ENCODE data around the gene KCNG4.
"Not testable (repeated sequence)": the region's sequence is repeated elsewhere in the genome, so short reads cannot be mapped to it uniquely, and the experiment has no call there.

DNA sequence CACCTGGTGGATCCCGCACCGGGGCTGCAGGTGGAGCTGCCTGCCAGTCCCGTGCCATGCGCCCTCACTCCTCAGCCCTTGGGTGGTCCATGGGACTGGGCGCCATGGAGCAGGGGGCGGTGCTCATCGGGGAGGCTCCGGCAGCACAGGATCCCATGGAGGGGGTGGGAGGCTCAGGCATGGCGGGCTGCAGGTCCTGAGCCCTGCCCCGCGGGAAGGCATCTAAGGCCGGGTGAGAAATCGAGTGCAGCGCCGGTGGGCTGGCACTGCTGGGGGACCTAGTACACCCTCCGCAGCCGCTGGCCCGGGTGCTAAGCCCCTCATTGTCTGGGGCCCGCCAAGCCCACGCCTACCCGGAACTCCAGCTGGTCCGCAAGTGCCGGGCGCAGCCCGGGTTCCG lies 35.3 kb downstream of the KCNG4 start:
- not testable (repeated sequence) for TF ChIP-seq EZH2 (IDR thresholded peaks at IDR 0.05; ENCODE audit: low read depth, unreplicated experiment); POLR2AphosphoS5 (IDR thresholded peaks at IDR 0.05; ENCODE audit: low read depth); CREB1 (CRISPR knock-in tag; IDR thresholded peaks at IDR 0.05; ENCODE audit: low read depth); JUNB (IDR thresholded peaks at IDR 0.05; ENCODE audit: unreplicated experiment); NANOG (IDR thresholded peaks at IDR 0.05; ENCODE audit: borderline replicate concordance); STAT1 (IDR thresholded peaks at IDR 0.05; ENCODE audit: unreplicated experiment); EZH2phosphoT487 (IDR thresholded peaks at IDR 0.05; ENCODE audit: unreplicated experiment); ZNF114 (CRISPR knock-in tag; IDR thresholded peaks at IDR 0.05); ZNF331 (CRISPR knock-in tag; IDR thresholded peaks at IDR 0.05; ENCODE audit: low read depth)
- TF ChIP-seq, protein P1, sequence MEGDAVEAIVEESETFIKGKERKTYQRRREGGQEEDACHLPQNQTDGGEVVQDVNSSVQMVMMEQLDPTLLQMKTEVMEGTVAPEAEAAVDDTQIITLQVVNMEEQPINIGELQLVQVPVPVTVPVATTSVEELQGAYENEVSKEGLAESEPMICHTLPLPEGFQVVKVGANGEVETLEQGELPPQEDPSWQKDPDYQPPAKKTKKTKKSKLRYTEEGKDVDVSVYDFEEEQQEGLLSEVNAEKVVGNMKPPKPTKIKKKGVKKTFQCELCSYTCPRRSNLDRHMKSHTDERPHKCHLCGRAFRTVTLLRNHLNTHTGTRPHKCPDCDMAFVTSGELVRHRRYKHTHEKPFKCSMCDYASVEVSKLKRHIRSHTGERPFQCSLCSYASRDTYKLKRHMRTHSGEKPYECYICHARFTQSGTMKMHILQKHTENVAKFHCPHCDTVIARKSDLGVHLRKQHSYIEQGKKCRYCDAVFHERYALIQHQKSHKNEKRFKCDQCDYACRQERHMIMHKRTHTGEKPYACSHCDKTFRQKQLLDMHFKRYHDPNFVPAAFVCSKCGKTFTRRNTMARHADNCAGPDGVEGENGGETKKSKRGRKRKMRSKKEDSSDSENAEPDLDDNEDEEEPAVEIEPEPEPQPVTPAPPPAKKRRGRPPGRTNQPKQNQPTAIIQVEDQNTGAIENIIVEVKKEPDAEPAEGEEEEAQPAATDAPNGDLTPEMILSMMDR (conservative IDR thresholded peaks at IDR 0.05; ENCODE audit: low read depth in 2 of 2): not testable (repeated sequence)
- TF ChIP-seq, protein P2, sequence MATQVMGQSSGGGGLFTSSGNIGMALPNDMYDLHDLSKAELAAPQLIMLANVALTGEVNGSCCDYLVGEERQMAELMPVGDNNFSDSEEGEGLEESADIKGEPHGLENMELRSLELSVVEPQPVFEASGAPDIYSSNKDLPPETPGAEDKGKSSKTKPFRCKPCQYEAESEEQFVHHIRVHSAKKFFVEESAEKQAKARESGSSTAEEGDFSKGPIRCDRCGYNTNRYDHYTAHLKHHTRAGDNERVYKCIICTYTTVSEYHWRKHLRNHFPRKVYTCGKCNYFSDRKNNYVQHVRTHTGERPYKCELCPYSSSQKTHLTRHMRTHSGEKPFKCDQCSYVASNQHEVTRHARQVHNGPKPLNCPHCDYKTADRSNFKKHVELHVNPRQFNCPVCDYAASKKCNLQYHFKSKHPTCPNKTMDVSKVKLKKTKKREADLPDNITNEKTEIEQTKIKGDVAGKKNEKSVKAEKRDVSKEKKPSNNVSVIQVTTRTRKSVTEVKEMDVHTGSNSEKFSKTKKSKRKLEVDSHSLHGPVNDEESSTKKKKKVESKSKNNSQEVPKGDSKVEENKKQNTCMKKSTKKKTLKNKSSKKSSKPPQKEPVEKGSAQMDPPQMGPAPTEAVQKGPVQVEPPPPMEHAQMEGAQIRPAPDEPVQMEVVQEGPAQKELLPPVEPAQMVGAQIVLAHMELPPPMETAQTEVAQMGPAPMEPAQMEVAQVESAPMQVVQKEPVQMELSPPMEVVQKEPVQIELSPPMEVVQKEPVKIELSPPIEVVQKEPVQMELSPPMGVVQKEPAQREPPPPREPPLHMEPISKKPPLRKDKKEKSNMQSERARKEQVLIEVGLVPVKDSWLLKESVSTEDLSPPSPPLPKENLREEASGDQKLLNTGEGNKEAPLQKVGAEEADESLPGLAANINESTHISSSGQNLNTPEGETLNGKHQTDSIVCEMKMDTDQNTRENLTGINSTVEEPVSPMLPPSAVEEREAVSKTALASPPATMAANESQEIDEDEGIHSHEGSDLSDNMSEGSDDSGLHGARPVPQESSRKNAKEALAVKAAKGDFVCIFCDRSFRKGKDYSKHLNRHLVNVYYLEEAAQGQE (IDR thresholded peaks at IDR 0.05; ENCODE audit: unreplicated experiment): not testable (repeated sequence)
- TF ChIP-seq, protein P3, sequence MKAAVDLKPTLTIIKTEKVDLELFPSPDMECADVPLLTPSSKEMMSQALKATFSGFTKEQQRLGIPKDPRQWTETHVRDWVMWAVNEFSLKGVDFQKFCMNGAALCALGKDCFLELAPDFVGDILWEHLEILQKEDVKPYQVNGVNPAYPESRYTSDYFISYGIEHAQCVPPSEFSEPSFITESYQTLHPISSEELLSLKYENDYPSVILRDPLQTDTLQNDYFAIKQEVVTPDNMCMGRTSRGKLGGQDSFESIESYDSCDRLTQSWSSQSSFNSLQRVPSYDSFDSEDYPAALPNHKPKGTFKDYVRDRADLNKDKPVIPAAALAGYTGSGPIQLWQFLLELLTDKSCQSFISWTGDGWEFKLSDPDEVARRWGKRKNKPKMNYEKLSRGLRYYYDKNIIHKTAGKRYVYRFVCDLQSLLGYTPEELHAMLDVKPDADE (IDR thresholded peaks at IDR 0.05): not testable (repeated sequence)

Data from GM23338 (cell line).